Measurements from ENCODE around the gene PSMB10.

Gene PSMB10

DNA sequence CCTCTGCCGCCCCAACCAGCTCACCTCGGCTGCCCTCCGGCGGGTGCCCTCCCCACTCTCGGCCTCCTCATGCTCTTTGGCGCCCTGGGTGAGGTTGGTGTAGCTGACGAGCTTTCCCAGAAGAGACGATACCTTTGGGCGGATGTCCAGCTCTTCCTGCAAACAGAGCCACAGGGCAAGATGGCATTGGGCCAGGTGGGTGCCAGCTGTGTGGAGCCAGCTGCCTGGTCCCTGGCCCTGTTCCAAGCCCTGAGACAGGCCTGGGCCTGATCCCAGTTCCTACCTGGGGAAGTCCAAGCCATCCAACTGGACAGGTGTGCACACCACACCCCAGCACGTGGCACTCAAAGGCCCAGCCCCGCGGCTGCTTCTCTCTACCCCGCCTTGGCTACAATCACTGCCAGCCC, 24.9 kb upstream of the PSMB10 start:
- H3K4me2 ChIP-seq (ENCODE audit: low read length) = no peak overlapping the region
- H3K4me1 ChIP-seq (ENCODE audit: low read length) = peaks cover 2% of the 10 kb centered on the region; the same call in 1 of the 2 replicates
- H2AFZ ChIP-seq (ENCODE audit: low read depth, low read length) = no peak overlapping the region
- no peaks in the 10 kb centered on the region for H3K27me3 ChIP-seq (ENCODE audit: low read depth, low read length)
- no peak overlapping the region for H3K9ac ChIP-seq (ENCODE audit: low read length)
- peaks cover 31% of the 10 kb centered on the region for H3K36me3 ChIP-seq (replicated peaks; ENCODE audit: low read depth, low read length)
- TF ChIP-seq EZH2phosphoT487 (IDR thresholded peaks at IDR 0.05; ENCODE audit: low read depth) = no peak
- TF ChIP-seq, protein P1, sequence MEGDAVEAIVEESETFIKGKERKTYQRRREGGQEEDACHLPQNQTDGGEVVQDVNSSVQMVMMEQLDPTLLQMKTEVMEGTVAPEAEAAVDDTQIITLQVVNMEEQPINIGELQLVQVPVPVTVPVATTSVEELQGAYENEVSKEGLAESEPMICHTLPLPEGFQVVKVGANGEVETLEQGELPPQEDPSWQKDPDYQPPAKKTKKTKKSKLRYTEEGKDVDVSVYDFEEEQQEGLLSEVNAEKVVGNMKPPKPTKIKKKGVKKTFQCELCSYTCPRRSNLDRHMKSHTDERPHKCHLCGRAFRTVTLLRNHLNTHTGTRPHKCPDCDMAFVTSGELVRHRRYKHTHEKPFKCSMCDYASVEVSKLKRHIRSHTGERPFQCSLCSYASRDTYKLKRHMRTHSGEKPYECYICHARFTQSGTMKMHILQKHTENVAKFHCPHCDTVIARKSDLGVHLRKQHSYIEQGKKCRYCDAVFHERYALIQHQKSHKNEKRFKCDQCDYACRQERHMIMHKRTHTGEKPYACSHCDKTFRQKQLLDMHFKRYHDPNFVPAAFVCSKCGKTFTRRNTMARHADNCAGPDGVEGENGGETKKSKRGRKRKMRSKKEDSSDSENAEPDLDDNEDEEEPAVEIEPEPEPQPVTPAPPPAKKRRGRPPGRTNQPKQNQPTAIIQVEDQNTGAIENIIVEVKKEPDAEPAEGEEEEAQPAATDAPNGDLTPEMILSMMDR (IDR thresholded peaks at IDR 0.05; ENCODE audit: low read depth, low read length) = no peak
- no peaks in the 10 kb centered on the region for H3K9me3 ChIP-seq (ENCODE audit: insufficient read depth, low read length)
- H4K20me1 ChIP-seq (ENCODE audit: insufficient read depth, low read length) = peaks cover 11% of the 10 kb centered on the region
- H3K79me2 ChIP-seq (ENCODE audit: low read length) = peaks cover 4% of the 10 kb centered on the region
- H3K27ac ChIP-seq (ENCODE audit: low read length) = no peak overlapping the region
- no peak overlapping the region for H3K4me3 ChIP-seq (ENCODE audit: low read length)

DNA sequence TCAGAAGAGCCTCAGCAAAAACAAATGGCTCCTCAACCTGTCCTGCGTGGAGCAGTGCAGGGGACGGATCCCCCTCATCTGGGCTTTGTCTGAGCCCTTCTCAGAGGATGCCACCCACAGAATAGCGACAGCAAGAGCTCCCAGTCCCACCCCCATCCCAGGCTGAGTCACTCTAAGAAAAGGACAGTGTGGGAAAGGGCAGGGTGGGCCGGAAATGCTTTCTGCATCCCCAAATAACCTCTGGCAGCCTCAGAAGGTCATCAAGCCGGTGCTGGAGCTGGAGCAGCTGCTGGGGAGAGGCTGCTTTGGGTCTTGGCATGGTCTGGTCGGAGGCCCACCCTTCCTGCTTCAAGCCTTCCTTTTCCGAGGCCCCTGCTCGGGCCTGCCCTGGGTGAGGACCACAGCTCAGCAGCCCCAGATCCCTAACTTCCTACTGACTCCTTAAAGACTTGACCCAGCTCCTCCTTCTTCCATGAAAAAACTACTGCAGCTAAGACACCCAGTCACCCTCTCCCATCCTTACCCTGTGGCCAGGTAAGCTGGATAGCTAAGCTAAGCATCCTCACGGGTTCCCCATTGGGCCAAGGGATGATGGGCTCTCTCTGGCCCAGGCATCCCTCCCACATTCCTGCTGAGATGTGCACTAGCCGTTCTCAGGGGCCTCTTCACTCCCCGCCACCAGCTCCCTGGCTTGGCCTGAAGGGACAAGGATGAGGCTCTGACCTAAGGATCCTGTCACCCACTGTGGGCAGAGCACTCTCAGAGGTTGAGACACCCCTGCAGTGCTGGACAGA, 23.1 kb upstream of the PSMB10 start:
- no peak overlapping the region for H3K4me2 ChIP-seq (ENCODE audit: low read length)
- H3K79me2 ChIP-seq (ENCODE audit: low read length) = no peaks in the 10 kb centered on the region
- TF ChIP-seq, protein P1 (IDR thresholded peaks at IDR 0.05; ENCODE audit: low read depth, low read length) = no peak
- no peak for TF ChIP-seq EZH2phosphoT487 (IDR thresholded peaks at IDR 0.05; ENCODE audit: low read depth)
- no peak overlapping the region for H2AFZ ChIP-seq (ENCODE audit: low read depth, low read length)
- H3K36me3 ChIP-seq (replicated peaks; ENCODE audit: low read depth, low read length) = peaks cover 32% of the 10 kb centered on the region
- H3K9me3 ChIP-seq (ENCODE audit: insufficient read depth, low read length) = no peaks in the 10 kb centered on the region
- H3K27ac ChIP-seq (ENCODE audit: low read length) = no peak overlapping the region
- H4K20me1 ChIP-seq (ENCODE audit: insufficient read depth, low read length) = peaks cover 5% of the 10 kb centered on the region; the same call in 1 of the 2 replicates
- no peaks in the 10 kb centered on the region for H3K4me1 ChIP-seq (ENCODE audit: low read length)
- H3K9ac ChIP-seq (ENCODE audit: low read length) = no peak overlapping the region
- no peaks in the 10 kb centered on the region for H3K27me3 ChIP-seq (ENCODE audit: low read depth, low read length)
- no peak overlapping the region for H3K4me3 ChIP-seq (ENCODE audit: low read length)

DNA sequence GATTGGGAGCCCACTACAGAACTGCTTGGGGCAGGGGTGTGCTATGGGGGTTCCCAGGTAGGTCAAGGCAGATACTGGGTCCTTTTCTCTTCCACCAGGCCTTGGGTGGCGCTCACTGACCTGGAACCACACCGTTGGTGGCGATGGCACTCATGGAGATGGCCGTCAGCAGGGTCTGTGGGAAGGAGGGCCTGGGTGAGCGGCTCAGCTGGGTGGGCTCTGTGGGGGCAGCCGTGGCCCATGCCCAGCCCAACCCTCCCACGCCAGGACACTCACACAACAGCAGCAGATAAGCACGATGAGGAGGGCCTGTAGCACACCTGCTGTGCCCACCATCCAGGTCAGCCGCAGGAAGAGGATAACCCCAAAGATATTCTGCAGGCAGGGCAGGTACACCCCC, 21.0 kb upstream of the PSMB10 start:
- no peak for TF ChIP-seq EZH2phosphoT487 (IDR thresholded peaks at IDR 0.05; ENCODE audit: low read depth)
- TF ChIP-seq, protein P1 (IDR thresholded peaks at IDR 0.05; ENCODE audit: low read depth, low read length) = no peak
- no peak overlapping the region for H3K9ac ChIP-seq (ENCODE audit: low read length)
- H2AFZ ChIP-seq (ENCODE audit: low read depth, low read length) = no peak overlapping the region
- H3K79me2 ChIP-seq (ENCODE audit: low read length) = no peaks in the 10 kb centered on the region
- no peaks in the 10 kb centered on the region for H3K9me3 ChIP-seq (ENCODE audit: insufficient read depth, low read length)
- peaks cover 33% of the 10 kb centered on the region for H3K36me3 ChIP-seq (replicated peaks; ENCODE audit: low read depth, low read length)
- H3K27ac ChIP-seq (ENCODE audit: low read length) = no peak overlapping the region
- no peaks in the 10 kb centered on the region for H3K27me3 ChIP-seq (ENCODE audit: low read depth, low read length)
- H3K4me3 ChIP-seq (ENCODE audit: low read length) = no peak overlapping the region
- no peaks in the 10 kb centered on the region for H4K20me1 ChIP-seq (ENCODE audit: insufficient read depth, low read length)
- no peaks in the 10 kb centered on the region for H3K4me1 ChIP-seq (ENCODE audit: low read length)
- no peak overlapping the region for H3K4me2 ChIP-seq (ENCODE audit: low read length)

DNA sequence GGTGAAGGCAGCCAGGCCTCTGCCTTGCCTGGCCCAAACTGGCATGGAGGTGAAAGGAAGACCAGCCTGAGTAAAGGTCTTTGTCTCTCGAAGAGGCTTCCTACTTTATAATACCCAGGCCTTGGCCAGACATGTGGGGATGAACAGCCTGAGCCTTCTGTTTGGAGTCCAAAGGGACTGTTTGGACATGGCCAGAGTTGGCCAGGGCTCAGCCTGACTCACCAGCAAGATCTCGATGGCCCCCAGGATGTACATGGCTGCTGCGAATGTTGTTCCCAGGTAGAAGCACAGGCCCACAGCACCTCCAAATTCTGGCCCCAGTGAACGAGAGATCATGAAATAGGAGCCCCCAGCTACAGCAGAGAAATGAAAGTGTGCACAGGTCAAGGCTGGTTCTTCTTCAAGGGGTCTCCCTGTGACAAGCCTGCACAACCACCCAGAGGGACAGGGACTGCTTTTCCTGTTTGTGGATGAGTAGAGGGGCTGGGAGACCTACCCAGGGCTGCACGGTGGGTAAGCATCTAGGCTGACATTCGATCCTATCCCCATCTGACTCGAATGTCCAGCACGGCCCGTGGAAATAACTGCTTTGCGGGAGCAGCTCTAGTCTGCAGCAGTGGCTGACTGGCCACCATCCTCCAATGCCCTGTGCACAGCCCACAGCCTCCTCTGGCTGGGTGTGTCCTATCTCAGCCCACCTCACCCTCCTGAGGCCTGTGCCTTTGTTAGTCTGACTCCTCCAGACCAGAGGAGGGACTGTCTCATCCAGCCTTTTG, 18.0 kb upstream of the PSMB10 start:
- H3K9me3 ChIP-seq (ENCODE audit: insufficient read depth, low read length) = no peaks in the 10 kb centered on the region
- no peak overlapping the region for H3K27ac ChIP-seq (ENCODE audit: low read length)
- no peaks in the 10 kb centered on the region for H3K27me3 ChIP-seq (ENCODE audit: low read depth, low read length)
- no peak for TF ChIP-seq EZH2phosphoT487 (IDR thresholded peaks at IDR 0.05; ENCODE audit: low read depth)
- TF ChIP-seq, protein P1 (IDR thresholded peaks at IDR 0.05; ENCODE audit: low read depth, low read length) = no peak
- no peak overlapping the region for H3K4me3 ChIP-seq (ENCODE audit: low read length)
- H3K36me3 ChIP-seq (replicated peaks; ENCODE audit: low read depth, low read length) = peaks cover 16% of the 10 kb centered on the region
- H3K4me1 ChIP-seq (ENCODE audit: low read length) = no peaks in the 10 kb centered on the region
- H4K20me1 ChIP-seq (ENCODE audit: insufficient read depth, low read length) = no peaks in the 10 kb centered on the region
- H2AFZ ChIP-seq (ENCODE audit: low read depth, low read length) = no peak overlapping the region
- no peak overlapping the region for H3K9ac ChIP-seq (ENCODE audit: low read length)
- H3K79me2 ChIP-seq (ENCODE audit: low read length) = no peaks in the 10 kb centered on the region
- H3K4me2 ChIP-seq (ENCODE audit: low read length) = no peak overlapping the region
